SK-N-MC (cell line): Measurements from ENCODE around the gene ABHD1.

Experiments
- EZH2 ChIP-seq: fragments of 200-600 bp; sonication (generic); IDR thresholded peaks from one replicate; pipeline ENCODE4 v1.6.1; 2017; ENCODE audit warnings: antibody characterized with exemption
- POLR2AphosphoS5 ChIP-seq: IDR thresholded peaks from 2 replicates; pipeline ENCODE4 v1.6.1; 2012; ENCODE audit warnings: mild to moderate bottlenecking, low read depth, low read length, borderline replicate concordance

DNA sequence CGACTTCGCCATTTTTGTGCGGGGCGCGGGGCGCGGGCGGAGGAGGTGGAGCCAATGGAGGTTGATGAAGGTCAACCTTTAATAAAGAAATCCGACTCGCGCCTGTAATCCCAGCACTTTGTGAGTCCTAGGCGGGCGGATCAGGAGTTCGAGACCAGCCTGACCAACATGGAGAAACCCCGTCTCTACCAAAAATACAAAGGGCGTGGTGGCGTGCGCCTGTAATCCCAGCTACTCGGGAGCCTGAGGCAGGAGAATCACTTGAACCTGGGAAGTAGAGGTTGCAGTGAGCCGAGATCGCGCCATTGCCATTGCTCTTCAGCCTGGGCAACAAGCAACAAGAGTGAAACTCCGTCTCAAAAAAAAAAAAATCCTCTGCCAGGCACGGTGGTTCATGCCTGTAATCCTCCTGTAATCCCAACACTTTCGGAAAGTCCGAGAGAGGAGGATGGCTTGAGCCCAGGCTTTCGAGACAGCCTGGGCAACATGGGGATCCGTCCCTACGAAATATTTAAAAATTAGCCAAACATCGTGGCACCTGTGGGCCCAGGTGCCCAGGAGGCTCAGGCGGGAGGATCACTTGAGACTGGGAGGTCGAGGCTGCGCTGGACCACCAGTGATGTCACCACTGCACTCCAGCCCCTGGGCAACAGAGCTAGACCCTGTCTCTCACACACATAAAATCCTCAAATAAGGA is 11.3 kb downstream of the ABHD1 start:
- TF ChIP-seq EZH2 (no peak), POLR2AphosphoS5 (no peak)
